HG02759 (cell line): ENCODE measurements around the gene ROM1.
"Not testable (repeated sequence)": the region's sequence is repeated elsewhere in the genome, so short reads cannot be mapped to it uniquely, and the experiment has no call there.

Experiments
- ATAC-seq: cut with Tn5 transposase; IDR thresholded peaks from one replicate; pipeline ENCODE4 v1.9.1; 2021; ENCODE audit warnings: mild to moderate bottlenecking, moderate library complexity; ENCODE audit not compliant: unreplicated experiment

ROM1 gene

DNA sequence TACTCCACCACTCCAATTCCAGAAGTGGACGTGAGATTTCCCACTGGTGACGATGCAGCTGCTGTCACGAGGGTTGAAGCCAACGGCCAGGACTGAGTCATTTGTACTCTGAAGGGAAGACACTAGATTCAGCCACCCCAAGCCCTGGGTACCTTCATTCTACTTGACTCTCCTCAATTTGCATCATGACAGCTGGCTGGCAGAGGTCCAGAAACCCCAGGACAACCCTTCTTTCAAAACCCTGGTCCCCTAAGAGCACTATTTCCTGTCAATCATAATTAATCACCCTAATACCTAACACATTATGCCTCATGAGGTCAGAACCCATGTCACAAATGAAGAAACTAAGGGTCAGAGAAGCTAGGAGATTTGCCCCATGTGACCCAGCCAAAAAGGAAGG is 5.3 kb upstream of the ROM1 start:
- no peak for ATAC-seq

- ATAC-seq, result no peak
Measured at GRCh38 chr11:62608776-62609175, 4.3 kb upstream of the ROM1 start.

GRCh38 chr11:62610403-62610802 is 2.7 kb upstream of the ROM1 start:
- ATAC-seq, result no peak

DNA sequence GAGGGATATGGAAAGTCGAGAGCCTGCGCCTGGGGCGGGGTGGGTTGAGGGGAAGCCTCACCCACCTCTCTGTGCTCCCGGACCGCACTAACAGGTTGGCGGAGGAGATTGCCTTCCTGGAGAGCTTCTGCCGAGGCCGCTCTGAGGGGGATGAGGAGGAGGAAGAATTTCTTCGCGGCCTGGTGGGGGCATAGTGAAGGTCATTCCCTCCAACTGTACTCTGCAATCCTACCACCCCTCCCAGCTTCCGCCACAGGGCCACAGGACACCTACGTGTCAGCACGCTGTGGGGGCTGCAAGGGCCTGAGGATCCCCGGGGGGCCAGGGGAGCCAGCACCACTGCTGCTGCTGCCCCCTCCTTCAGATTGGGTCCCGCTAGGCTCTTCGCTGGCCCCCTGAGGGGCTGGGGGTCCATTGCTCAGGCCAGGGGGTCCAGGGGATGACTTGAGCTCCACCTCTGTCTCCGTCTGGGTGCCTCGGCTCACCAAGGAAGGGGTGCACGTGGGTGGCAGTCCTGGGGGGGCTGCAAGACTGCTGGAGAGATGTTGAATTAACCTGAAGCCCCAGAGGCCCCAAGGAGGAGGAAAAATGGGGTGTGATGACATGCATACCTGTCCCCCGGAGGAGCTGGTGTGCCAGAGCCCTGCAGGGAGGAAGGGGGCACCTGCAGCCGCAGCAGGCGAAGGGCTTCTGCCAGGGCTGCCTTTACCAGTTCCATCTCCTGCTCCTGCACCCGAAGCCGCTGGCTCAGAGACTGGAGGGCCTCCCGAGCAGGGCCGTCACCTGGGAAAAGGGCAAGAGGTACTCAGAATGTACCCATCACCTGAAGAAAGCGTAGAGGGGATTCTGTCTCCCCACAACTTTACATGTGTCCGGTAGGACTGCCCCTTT is 2.0 kb upstream of the ROM1 start:
- ATAC-seq, result no peak

GRCh38 chr11:62611705-62612365 is 1.2 kb upstream of the ROM1 start:
- peak; percentile 30 for ATAC-seq

- ATAC-seq, result no peak
Measured at GRCh38 chr11:62613291-62613778, 278 bp downstream of the ROM1 start.

DNA sequence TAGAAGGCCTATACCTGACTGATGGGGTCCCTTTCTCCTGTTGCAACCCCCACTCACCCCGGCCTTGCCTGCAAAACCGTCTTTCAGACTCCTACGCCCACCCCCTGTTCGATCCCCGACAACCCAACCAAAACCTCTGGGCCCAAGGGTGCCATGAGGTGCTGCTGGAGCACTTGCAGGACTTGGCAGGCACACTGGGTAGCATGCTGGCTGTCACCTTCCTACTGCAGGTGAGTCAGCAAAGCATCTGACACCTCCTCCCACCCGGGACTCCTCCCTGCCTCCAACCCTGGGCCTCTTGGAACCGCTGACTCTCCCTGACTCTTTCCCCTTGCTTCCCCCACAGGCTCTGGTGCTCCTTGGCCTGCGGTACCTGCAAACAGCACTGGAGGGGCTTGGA is 1.2 kb downstream of the ROM1 start:
- no peak for ATAC-seq

DNA sequence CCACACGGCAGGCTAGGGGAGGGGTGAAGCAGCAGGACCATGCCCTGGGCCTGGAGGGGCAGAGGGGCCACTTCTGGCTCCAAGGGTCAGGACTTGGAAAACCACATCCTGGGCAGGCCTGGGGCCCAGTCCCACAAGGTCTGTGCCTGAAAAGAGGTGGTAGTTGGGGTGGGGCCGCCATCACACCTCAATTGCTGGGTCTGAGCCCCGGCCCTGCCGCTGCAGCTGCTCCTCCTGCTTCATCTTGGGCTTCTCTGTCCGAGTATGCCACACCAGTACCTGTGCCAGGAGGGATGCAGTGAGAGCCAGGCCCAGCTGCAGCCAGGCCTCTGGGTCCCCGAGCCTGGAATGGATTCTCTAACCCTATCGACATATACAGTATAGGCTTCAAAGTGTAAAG is 2.5 kb downstream of the ROM1 start:
- ATAC-seq, result no peak

GRCh38 chr11:62616957-62617356 is 3.9 kb downstream of the ROM1 start:
- not testable (repeated sequence) for ATAC-seq

DNA sequence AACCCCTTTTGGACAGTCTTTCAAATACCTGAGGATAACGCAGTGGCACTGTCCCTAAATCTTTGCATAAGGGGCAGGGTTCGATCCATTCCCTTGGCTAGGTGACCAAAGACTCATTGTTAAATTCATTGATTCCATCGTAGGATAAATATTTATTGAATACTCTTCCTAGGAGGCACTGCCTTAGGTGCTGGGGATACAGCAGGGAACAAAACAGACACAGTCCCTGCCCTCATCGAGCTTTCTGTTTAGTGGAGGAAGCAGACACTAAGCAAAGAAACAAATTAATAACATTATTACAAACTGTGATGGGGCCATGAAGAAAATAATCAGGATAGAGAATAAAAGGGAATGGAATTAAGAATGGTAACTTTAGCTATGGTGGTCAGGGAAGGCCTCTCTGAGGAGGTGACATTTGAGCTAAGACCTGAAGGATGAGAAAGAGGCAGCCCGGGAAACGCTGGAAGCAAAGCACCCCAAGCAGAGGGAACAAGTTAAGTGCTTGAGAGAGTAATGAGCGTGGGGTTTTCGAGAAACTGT is 8.0 kb downstream of the ROM1 start:
- no peak for ATAC-seq

DNA sequence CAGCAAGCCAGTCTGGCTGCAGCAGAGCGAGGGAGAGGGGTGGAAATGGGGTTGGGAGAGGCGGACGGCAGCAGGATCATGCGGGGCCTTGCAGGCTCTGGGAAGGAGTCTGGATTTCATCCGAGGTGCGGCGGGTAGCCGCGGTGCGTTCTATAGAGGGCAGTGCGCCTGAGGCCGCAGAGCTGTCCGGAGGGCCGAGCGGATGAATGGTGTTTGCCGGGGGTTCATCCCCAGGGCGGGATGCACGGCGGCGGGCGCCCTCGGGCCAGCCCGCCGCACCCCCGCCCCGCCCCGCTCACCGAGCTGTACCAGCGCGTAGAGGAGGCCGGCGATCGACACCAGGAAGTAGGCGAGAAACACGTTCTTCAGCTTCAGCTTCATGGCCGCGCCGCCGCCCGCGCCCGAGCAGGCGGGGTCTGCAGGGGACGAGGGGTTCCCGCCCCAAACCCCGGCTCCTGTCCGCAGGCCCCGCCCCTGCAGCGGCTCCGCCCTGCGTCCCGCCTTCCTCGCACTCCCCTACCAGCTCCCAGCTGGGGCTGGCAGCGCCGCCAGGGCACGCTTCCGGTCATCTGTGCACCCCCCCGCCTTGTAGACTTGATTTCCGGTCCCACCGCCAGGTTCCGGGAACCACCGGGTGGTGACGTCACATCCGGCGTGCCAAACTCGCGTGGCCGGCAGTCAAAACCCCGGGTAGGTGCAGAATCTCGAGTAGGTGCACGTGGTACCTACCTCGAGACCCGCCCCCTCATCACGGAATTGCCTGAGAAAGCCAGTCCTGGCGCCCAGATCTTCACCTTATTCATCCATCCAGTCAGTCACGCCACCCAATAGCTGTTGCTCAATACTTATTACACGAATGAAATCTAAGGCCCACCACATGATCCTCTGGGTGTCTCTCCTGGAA is 8.8 kb downstream of the ROM1 start, which contains the start of gene B3GAT3:
Gene B3GAT3 (minus strand): TSS at position 420 of the 904 bp plus-strand sequence. CDS start 39 bp downstream, at position 381.
- peak; percentile 97 for ATAC-seq

GRCh38 chr11:62622476-62623089 is 9.5 kb downstream of the ROM1 start:
- ATAC-seq, result no peak

GRCh38 chr11:62627713-62628112 is 14.7 kb downstream of the ROM1 start:
- no peak for ATAC-seq

GRCh38 chr11:62632492-62632891 is 19.4 kb downstream of the ROM1 start:
- ATAC-seq, result no peak

GRCh38 chr11:62644220-62644619 is 31.2 kb downstream of the ROM1 start:
- no peak for ATAC-seq

DNA sequence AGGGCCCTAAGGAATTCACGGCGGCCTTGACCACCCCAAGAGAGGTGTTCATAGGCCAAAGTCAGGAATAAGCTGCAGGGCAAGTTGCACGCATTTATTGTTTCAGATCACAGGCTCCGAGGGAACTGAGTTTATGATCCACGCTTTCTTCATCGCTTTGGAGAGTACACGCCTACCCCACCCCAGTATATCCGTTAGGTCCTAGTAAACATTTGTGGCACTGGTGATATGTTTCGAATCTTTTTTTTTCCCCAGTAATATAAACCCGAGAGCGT is 32.6 kb downstream of the ROM1 start:
- ATAC-seq, result peak; percentile 4

DNA sequence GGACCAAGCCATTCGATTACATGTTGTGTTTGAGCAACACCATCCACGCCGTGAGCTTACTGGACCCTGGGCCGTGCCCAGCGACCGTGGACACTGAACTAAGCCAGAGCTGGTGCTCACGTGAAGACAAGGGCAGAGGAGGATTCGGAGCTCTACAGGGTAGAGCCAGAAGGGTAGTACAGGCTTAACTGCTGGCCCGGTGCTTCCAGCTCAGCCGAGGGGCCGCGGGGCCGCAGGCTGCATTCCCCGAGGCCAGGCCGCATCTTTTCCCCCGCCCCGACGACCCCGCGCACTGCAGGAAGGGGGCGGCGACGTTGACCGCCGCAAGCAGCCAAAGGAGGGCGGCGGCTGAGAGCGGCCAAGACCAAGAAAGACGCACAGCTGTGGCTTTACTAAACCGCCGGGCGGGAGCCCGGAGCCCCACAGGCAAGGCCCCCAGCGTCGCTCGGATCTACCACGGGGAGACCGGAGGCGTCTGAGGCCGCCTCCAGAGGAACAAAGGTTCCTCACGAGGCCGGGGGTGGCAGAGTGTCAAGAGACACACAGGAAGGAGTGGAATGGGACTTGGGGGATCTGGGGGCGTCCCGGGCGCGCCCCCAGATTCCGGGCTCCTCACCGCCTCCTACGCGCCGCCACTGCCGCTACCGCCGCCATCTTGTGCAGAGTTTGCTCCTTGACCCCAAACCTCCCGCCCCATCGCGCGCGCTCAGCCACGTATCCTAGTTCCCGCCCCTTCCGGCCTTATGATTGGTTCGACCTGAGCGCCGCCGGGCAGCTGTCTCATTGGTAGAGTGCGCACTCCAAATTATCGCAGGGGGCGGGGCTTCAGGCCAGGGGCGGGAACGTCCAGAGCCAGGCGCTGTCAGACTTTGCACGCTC is 33.1 kb downstream of the ROM1 start, which contains the start of gene GANAB:
Gene GANAB (minus strand): TSS at position 668 of the 879 bp plus-strand sequence. CDS start 14 bp downstream, at position 654.
- peak; percentile 94 for ATAC-seq

- no peak for ATAC-seq
Measured at GRCh38 chr11:62646825-62647608, 34.0 kb downstream of the ROM1 start.

DNA sequence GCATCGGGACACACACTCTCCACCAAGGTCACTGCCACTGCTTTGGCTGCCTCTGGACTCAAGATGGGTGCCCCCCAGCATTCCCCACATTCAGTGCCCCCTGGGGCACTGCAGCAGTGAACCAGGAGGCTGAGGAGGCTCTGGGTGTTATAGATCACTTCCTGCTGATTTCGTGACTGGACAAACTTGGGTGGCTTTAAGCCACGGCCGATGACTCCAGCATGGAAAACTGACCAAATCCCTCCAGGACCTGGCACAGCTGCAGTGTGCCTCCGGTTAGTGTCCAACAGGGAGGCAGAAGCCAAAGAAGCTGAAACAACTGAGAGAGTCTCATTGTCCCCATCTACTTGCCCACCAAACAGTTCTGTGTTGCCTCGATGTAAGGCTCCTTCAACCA is 34.5 kb downstream of the ROM1 start:
- no peak for ATAC-seq
